Fibroblast of pulmonary artery (primary cell): Measurements from ENCODE around the gene CROCC2.

Experiments
- DNase-seq: peaks from one replicate; pipeline ENCODE4 v3.0.0-alpha.2; 2010; ENCODE audit warnings: low read depth
- H3K4me3 ChIP-seq: replicated peaks from 2 replicates; pipeline ENCODE4 v1.5.1; 2011; ENCODE audit warnings: low read depth, mild to moderate bottlenecking, control low read depth, low read length, moderate library complexity
- TF ChIP-seq, protein P1 (sequence below): IDR thresholded peaks from 2 replicates; pipeline ENCODE4 v1.5.1; 2011; ENCODE audit warnings: mild to moderate bottlenecking, control low read depth, low read length, inconsistent platforms; ENCODE audit errors: missing control alignments

Gene CROCC2

DNA sequence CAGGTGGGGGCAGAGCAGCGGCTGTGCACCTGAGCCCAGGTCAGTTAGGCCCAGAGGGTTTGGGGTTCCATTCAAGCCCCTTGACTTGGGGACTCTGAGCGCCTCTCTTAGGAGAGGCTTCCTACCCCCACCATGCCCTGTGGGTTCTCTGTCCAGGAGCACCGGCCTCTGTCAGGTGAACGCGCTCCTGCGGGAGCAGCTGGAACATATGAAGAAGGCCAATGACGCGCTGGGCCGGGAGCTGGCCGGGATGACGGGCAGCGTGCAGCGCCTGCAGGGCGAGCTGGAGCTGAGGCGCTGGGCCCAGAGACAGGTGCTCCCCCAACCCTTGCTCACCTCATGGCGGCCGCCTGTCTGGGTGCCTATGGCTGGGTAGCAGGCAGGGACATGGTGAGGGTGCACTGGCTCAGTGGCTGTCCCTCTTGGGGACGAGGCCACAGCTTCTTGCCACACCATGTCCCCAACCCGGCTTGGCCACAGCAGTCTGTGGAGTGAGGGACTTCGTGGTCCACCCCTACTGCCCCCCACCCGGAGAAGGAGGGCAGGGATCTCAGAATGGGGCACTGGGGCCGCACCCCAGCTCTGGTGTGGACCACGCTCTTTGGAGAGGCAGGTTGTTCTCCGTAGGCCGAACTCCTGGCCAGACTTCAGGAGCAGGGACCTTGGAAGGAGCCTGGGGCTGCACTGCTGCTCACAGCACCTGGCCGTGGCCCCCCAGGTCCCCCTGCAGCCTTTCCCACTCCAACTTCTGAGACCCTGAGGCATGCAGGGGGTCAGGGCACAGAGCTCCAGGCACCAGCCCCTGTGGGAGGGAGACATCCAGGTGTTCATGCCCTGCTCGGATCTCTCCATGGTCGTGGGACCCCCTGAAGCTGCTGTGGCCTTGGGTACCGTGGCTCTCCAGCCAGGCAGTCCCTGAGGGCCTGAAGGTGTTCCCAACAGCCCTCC lies 19.7 kb downstream of the CROCC2 start:
- no peak overlapping the region for H3K4me3 ChIP-seq
- TF ChIP-seq, protein P1, sequence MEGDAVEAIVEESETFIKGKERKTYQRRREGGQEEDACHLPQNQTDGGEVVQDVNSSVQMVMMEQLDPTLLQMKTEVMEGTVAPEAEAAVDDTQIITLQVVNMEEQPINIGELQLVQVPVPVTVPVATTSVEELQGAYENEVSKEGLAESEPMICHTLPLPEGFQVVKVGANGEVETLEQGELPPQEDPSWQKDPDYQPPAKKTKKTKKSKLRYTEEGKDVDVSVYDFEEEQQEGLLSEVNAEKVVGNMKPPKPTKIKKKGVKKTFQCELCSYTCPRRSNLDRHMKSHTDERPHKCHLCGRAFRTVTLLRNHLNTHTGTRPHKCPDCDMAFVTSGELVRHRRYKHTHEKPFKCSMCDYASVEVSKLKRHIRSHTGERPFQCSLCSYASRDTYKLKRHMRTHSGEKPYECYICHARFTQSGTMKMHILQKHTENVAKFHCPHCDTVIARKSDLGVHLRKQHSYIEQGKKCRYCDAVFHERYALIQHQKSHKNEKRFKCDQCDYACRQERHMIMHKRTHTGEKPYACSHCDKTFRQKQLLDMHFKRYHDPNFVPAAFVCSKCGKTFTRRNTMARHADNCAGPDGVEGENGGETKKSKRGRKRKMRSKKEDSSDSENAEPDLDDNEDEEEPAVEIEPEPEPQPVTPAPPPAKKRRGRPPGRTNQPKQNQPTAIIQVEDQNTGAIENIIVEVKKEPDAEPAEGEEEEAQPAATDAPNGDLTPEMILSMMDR = no peak
- DNase-seq = no peak

DNA sequence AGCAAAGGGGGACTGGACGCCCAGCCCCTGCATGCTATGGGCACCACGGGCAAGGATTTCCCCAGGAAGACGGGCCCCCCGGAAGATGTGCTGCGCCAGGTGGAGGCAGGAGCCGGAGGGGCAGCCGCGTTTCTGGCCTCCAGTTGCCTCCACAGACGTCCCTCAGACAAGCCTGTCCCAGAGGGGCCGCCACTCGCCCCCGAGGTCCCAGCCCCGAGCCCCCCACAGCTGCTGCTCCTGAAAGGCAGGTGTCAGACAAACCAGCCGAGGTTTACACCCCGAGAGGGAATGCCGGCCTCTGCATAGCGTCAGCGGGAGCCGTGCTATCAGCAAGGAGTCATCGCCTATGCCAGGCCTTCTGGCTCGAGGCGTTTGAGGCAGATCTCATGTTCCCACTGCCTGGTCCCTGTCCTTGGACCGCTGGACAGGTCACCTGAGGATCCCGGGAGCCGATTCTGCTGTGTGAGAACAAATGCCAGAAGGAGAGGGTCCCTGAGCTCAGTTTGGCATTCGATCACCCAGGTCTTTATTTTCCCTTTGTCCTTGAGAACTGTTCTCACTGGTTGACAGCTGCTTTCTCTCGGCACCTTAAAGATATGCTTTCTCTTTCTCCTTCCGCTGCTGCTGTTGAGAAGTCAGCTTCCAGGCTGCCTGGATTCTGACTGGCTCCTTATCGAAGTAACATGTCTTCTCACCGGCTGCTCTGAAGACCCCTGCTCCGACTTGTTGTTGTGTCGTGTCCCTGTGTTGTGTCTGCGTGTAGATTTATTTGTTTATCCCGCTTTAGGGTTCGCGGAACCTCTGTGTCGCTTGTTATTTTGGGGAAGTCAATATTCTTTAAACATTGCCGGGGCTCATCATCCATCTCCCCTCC lies 20.6 kb downstream of the CROCC2 start:
- DNase-seq = peak; percentile 39
- H3K4me3 ChIP-seq = peak overlapping the region; percentile 41
- TF ChIP-seq, protein P1 = no peak

DNA sequence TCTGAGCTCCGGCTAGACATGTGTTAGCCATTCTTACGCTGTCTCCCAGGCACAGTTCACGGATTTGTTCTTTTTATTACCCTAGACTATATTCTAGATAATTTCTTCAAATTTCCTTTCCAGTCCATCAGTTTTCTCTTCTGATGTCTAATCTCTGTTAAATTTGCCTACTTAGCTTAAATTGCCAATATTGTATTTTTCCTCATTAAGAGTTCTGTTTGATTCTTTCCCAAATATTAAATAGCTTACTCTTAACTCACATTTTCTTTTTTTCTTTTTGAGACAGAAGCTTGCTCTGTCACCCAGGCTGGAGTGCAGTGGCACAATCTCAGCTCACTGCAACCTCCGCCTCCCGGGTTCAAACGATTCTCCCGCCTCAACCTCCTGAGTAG lies 21.2 kb downstream of the CROCC2 start:
- H3K4me3 ChIP-seq = no peak overlapping the region
- DNase-seq = no peak
- TF ChIP-seq, protein P1 = no peak

DNA sequence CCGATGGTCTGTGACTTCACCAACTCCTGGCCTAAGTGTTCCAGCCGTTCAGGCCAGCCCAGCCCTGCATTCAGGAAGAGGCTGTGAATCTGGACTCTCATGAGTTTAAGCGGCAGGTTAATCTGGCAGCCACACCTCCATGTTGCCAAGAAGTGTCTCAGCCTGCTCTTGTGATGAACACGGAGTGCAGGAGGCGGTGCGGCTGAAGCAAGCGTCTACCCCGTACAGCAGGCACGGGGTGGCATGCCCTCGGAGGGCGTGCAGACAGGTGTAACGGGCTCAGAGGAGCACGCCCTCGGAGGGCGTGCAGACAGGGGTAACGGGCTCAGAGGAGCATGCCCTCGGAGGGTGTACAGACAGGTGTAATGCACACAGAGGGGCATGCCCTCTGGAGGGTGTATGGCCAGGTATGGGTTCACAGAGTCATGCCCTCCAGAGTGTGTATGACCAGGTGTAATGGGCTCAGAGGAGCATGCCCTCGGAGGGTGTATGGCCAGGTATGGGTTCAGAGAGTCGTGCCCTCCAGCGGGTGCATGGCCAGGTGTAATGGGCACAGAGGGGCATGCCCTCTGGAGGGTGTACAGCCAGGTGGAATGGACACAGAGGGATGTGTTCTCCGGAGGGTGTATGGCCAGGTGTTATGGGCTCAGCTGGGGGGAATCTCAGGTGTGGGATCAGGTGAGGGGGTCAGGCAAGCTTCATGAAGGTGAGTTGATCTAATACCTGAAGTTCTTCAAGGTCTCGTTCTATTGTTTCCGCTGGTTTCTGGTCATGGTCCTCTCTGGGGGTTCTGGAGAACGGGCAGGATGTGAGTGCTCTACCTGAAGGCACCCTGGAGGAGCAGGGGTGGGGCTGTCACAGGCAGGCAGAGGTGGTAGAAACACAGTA lies 22.6 kb downstream of the CROCC2 start:
- no peak overlapping the region for H3K4me3 ChIP-seq
- TF ChIP-seq, protein P1 = no peak
- no peak for DNase-seq

DNA sequence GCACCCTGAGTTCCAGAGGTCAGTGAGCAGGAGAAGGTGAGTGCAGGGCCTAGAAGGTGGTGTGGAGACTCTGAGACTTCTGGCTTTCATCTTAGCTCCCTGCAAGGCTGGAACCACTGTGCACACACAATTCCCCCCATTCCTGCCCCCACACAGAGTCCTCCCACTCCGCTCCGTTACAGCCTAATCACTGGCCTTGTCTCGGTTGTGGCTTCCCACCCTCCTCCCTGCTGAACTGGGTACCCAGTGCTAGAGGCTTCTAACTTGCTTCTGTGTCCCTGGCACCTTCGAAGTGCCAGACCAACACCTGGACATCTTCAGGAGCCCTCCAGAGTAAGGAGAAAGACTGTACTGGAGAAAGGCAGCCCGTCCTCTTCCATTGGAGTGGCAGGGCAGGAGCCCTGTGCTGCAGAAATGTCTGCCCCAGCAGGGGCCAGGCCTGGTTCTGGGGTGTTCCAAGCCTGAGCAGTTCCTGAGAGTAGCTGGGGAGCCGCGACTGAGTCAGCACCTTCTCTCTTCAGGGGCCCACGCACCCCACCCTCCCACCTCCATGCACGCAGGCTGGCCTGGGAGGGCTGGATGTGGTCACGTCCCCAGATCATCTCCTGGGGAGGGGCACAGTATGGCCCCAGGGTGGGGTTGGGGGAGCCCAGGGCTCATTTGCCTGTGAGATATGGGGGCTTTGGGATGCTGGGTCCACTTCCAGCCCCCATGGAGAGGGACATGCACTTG lies 23.4 kb downstream of the CROCC2 start:
- no peak overlapping the region for H3K4me3 ChIP-seq
- TF ChIP-seq, protein P1 = no peak
- no peak for DNase-seq
